ENCODE data around the gene CRIP2. TPM values are rescaled to one million over a fixed set of nuclear protein-coding genes. Genes with fewer than 3 reads are reported as not detected.

The CRIP2 gene
- total and polyA plus RNA-seq, 2 experiments from 2014 or later: 3.4 to 9.6 TPM

DNA sequence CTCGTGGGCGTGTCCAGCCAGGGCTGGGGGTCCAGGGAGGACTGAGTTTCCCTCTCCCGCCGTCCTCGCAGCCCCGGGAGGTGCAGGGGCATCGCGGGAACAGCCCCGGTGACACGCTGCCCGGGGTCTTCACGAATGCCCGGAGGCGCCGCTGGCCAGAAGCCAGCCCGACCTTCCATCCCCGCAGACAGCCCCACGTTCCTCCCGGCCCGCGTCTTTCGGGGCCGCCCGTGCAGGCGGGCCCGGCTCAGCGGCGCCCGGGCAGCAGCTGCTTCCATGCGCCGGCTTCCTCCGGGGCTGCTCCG lies 15.6 kb downstream of the CRIP2 start (continued):
- TF ChIP-seq, protein P1, sequence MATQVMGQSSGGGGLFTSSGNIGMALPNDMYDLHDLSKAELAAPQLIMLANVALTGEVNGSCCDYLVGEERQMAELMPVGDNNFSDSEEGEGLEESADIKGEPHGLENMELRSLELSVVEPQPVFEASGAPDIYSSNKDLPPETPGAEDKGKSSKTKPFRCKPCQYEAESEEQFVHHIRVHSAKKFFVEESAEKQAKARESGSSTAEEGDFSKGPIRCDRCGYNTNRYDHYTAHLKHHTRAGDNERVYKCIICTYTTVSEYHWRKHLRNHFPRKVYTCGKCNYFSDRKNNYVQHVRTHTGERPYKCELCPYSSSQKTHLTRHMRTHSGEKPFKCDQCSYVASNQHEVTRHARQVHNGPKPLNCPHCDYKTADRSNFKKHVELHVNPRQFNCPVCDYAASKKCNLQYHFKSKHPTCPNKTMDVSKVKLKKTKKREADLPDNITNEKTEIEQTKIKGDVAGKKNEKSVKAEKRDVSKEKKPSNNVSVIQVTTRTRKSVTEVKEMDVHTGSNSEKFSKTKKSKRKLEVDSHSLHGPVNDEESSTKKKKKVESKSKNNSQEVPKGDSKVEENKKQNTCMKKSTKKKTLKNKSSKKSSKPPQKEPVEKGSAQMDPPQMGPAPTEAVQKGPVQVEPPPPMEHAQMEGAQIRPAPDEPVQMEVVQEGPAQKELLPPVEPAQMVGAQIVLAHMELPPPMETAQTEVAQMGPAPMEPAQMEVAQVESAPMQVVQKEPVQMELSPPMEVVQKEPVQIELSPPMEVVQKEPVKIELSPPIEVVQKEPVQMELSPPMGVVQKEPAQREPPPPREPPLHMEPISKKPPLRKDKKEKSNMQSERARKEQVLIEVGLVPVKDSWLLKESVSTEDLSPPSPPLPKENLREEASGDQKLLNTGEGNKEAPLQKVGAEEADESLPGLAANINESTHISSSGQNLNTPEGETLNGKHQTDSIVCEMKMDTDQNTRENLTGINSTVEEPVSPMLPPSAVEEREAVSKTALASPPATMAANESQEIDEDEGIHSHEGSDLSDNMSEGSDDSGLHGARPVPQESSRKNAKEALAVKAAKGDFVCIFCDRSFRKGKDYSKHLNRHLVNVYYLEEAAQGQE (IDR thresholded peaks at IDR 0.05; ENCODE audit: unreplicated experiment): no peak
- no peak for TF ChIP-seq EZH2 (IDR thresholded peaks at IDR 0.05; ENCODE audit: low read depth, unreplicated experiment)
- no peak for TF ChIP-seq CREB1 (CRISPR knock-in tag; IDR thresholded peaks at IDR 0.05; ENCODE audit: low read depth)
- TF ChIP-seq ZNF114 (CRISPR knock-in tag; IDR thresholded peaks at IDR 0.05): no peak
- TF ChIP-seq ZNF331 (CRISPR knock-in tag; IDR thresholded peaks at IDR 0.05; ENCODE audit: low read depth): no peak
- TF ChIP-seq JUNB (IDR thresholded peaks at IDR 0.05; ENCODE audit: unreplicated experiment): no peak
- TF ChIP-seq, protein P2, sequence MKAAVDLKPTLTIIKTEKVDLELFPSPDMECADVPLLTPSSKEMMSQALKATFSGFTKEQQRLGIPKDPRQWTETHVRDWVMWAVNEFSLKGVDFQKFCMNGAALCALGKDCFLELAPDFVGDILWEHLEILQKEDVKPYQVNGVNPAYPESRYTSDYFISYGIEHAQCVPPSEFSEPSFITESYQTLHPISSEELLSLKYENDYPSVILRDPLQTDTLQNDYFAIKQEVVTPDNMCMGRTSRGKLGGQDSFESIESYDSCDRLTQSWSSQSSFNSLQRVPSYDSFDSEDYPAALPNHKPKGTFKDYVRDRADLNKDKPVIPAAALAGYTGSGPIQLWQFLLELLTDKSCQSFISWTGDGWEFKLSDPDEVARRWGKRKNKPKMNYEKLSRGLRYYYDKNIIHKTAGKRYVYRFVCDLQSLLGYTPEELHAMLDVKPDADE (IDR thresholded peaks at IDR 0.05): no peak
- TF ChIP-seq STAT1 (IDR thresholded peaks at IDR 0.05; ENCODE audit: unreplicated experiment): no peak
- no peak for TF ChIP-seq NANOG (IDR thresholded peaks at IDR 0.05; ENCODE audit: borderline replicate concordance)

DNA sequence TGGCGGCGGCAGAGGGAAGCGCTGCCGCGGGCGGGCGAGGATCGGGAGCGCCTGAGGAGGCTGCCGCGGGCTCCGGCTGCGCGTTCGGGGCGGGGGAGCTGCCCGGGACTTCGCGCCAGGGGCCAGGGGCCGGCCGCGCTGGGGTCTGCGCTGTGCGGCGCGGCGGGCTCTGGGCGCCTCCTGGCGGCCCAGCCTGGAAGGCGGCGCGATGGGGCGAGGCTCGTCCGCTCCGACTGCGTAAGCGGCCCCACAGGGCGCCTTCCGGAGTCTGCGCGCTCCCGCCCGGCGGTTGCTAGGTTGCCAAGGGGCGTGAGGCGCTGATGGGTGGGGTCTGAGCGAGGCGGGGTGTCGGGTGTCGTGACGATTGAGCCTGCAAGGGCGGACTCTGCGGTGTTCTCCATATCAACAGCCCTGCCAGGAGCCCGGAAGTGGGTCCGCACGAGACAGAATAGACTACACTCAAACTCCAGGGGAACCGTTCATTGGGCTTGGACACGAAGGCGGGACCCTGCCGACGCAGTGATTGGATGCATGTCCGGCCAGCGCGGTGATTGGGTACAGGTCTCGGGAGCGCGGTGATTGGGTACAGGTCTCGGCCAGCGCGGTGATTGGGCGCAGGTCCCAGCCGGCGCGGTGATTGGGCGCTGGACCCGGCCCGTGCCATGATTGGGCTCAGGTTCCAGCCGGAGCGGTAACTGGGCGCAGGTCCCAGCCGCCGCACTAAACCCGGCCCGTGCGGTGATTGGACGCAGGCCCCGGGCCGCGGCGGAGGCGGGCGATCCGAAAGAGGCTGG lies 16.1 kb downstream of the CRIP2 start, which contains the start of gene TEDC1:
Gene TEDC1 (plus strand): TSS at position 675 of the 794 bp plus-strand sequence. CDS start 130 bp downstream, outside the sequence.
- no peaks in the 10 kb centered on the region for H3K79me2 ChIP-seq (replicated peaks; ENCODE audit: insufficient read depth)
- TF ChIP-seq, protein P3, sequence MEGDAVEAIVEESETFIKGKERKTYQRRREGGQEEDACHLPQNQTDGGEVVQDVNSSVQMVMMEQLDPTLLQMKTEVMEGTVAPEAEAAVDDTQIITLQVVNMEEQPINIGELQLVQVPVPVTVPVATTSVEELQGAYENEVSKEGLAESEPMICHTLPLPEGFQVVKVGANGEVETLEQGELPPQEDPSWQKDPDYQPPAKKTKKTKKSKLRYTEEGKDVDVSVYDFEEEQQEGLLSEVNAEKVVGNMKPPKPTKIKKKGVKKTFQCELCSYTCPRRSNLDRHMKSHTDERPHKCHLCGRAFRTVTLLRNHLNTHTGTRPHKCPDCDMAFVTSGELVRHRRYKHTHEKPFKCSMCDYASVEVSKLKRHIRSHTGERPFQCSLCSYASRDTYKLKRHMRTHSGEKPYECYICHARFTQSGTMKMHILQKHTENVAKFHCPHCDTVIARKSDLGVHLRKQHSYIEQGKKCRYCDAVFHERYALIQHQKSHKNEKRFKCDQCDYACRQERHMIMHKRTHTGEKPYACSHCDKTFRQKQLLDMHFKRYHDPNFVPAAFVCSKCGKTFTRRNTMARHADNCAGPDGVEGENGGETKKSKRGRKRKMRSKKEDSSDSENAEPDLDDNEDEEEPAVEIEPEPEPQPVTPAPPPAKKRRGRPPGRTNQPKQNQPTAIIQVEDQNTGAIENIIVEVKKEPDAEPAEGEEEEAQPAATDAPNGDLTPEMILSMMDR (conservative IDR thresholded peaks at IDR 0.05; ENCODE audit: low read depth in 2 of 2): peak; percentile 32 to 69; a peak in 3 of 4 replicates
- TF ChIP-seq JUNB (IDR thresholded peaks at IDR 0.05; ENCODE audit: unreplicated experiment): no peak
- TF ChIP-seq POLR2AphosphoS5 (IDR thresholded peaks at IDR 0.05; ENCODE audit: low read depth): 0 out of 2 replicates have a peak, but pooled peaks have one; percentile 36
- TF ChIP-seq, protein P2 (IDR thresholded peaks at IDR 0.05): no peak

More for the DNA sequence above, 16.1 kb downstream of the CRIP2 start, which contains the start of gene TEDC1:
- Mint-ChIP-seq H3K4me1 (peaks cover 5% of the 10 kb centered on the region; the same call in 2 of the 3 replicates), H3K36me3 (ENCODE audit: low read depth) (no peaks in the 10 kb centered on the region), H3K4me3 (peak within 1 kb of the TSS; percentile 85), H3K27ac (peak within 1 kb of the TSS; percentile 89), H3K27me3 (ENCODE audit: insufficient read depth, low read depth, poor library complexity) (peaks cover 43% of the 10 kb centered on the region), H3K9me3 (peaks cover 6% of the 10 kb centered on the region; the same call in 2 of the 3 replicates)
- Histone ChIP-seq H3K36me3 (ENCODE audit: insufficient read depth) (no peaks in the 10 kb centered on the region), H2AFZ (0 out of 2 replicates have a peak within 1 kb of the TSS, but pooled peaks have one; percentile 72), H3F3A (replicated peaks; ENCODE audit: low read depth) (peaks cover 4% of the 10 kb centered on the region; the same call in 1 of the 2 replicates), H3K4me1 (ENCODE audit: insufficient read depth) (peaks cover 4% of the 10 kb centered on the region; the same call in 1 of the 2 replicates), H3K4me2 (peak within 1 kb of the TSS; percentile 85), H4K20me1 (replicated peaks; ENCODE audit: insufficient read depth) (no peaks in the 10 kb centered on the region), H3K27me3 (ENCODE audit: insufficient read depth) (peaks cover 44% of the 10 kb centered on the region), H3K27ac (ENCODE audit: low read depth) (no peak within 1 kb of the TSS), H3K9me2 (ENCODE audit: insufficient read depth) (peaks cover 3% of the 10 kb centered on the region; the same call in 1 of the 2 replicates), H3K4me3 (peak within 1 kb of the TSS; percentile 62)
- ATAC-seq: peak; percentile 78
- DNase-seq (ENCODE audit: low spot score): peak; percentile 99

Data from GM23338 (cell line).